ENCODE results near the gene TMEM185B.

DNA sequence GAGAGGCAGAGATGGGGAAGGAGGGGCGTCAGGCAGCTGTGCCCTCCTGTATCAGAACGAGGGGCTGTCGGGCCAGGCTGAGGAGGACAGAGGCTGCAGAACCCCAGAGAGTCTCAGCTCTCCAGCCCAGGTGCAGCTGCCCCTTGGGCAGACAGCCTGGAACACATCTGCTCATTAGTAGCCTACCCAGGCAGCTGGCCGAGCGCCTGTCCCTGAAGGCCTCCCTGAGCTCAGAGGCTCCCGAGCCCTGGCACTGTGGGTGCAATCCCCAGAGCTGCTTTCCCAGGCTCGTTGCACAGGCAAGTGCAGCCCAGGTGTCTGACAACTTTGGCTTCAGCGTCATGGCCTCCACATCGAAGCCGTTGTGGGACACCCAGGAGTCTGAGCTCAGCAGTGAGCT lies 13.1 kb upstream of the TMEM185B start:
- TF ChIP-seq, protein P1, sequence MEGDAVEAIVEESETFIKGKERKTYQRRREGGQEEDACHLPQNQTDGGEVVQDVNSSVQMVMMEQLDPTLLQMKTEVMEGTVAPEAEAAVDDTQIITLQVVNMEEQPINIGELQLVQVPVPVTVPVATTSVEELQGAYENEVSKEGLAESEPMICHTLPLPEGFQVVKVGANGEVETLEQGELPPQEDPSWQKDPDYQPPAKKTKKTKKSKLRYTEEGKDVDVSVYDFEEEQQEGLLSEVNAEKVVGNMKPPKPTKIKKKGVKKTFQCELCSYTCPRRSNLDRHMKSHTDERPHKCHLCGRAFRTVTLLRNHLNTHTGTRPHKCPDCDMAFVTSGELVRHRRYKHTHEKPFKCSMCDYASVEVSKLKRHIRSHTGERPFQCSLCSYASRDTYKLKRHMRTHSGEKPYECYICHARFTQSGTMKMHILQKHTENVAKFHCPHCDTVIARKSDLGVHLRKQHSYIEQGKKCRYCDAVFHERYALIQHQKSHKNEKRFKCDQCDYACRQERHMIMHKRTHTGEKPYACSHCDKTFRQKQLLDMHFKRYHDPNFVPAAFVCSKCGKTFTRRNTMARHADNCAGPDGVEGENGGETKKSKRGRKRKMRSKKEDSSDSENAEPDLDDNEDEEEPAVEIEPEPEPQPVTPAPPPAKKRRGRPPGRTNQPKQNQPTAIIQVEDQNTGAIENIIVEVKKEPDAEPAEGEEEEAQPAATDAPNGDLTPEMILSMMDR (IDR thresholded peaks at IDR 0.05) = no peak
- TF ChIP-seq POLR2A (IDR thresholded peaks at IDR 0.05) = no peak

Measured in right lobe of liver (tissue), 4 donors.